GM10847 (cell line): Measurements from ENCODE around the gene CAMKK1.

Experiments
- POLR2A ChIP-seq: IDR thresholded peaks from 2 replicates; pipeline ENCODE4 v1.6.1; 2011; ENCODE audit not compliant: insufficient read length; ENCODE audit errors: extremely low read depth

The CAMKK1 gene

GRCh38 chr17:3910420-3911270 lies 17.8 kb upstream of the CAMKK1 start:
- TF ChIP-seq POLR2A: no peak

DNA sequence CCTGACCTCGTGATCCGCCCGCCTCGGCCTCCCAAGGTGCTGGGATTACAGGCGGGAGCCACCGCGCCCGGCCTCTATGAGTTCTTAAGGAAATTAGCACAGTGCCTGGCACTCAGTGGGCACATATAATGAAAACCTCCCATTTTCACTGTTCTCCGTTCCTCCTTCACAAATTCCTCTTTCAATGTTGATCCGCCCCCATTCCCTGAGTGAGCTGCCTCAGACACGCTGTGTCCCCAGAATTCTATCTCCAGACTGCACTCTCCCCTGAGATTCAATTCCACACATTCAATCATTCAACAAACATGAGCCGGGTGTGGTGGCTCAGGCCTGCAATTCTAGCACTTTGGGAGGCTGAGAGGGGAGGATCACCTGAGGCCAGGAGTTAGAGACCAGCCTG lies 16.4 kb upstream of the CAMKK1 start:
- no peak for TF ChIP-seq POLR2A

DNA sequence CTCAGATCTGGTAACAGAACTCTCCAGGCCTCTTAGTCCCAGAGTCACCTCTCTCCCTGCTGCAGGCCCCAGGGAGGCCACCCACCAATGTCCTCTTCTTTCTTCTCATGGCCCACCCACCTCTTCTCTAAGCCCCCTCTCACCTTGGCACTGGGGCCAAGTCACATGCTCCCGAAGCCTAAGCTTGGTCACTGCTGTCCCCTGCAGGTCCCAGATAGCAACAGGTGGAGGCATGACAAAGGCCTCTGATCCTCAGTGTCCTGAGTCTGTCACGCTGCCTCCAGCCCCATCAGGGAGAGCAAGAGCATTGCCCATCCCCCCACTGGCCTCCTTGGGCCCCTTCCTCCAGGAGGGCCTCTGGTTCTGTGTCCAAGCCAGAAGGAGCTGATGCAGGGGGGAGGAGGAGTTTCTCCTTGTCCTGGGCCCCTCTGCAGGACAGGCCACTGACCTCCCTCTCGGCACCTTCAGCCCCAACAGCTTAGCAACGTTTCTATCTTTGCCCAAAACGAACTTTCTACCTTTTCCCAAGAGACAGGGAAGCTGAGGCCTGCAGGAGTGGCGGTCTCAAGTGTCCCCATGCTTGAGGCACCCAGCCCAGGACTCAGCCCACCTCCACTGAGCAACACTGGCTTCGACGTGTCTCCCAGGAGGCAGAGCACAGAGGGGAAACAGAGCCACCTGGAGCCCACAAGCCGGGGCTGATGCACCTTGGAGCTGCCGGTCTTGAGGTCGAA lies 14.8 kb upstream of the CAMKK1 start:
- TF ChIP-seq POLR2A: no peak

- TF ChIP-seq POLR2A: no peak
Observed at GRCh38 chr17:3906881-3907280, 14.0 kb upstream of the CAMKK1 start.

DNA sequence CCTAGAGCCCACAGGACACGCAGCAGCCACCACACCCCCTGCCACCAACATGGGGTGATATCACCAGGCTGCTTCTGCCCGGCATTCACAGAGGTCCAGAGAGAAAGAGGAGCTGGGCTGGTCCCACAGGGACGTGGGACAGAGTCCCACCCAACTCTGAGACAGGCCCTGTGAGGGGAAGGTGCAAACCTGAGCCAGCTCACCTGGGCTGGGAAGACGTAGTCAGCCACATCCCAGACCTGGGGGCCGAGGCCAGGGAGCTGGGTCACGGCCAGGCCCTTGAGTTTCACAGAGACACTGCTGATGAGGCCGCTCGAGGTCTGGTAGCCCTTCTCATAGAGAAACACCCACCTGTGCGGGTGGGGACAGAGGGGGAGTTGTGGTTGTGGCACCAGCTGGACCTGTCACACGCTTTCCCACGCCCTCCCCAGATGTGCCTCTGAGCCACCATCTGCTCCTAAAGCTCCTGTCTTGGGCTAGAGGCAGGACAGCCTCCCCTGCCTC lies 12.2 kb upstream of the CAMKK1 start:
- TF ChIP-seq POLR2A: no peak

DNA sequence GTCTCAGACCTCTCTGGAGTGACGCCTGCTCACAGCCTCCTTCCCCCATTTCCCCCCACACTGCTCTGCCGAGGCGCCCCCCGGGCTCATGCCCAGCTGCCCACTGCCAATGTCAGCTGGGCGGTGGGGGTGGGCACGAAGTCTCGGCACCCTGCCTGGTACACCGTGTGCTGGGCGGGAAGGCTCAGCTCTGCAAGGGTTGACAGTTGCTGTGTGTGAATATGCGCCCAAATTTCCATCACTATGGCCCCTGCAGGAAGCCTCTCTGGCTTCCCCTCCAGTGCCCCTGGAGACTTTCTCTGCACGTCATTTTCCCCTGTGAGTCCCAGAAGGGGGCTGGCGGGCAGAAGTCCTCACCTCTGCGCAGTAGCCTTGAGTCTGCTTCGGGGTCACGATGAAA lies 11.6 kb upstream of the CAMKK1 start:
- TF ChIP-seq POLR2A: no peak

- no peak for TF ChIP-seq POLR2A
Observed at GRCh38 chr17:3903881-3904290, 11.0 kb upstream of the CAMKK1 start.

DNA sequence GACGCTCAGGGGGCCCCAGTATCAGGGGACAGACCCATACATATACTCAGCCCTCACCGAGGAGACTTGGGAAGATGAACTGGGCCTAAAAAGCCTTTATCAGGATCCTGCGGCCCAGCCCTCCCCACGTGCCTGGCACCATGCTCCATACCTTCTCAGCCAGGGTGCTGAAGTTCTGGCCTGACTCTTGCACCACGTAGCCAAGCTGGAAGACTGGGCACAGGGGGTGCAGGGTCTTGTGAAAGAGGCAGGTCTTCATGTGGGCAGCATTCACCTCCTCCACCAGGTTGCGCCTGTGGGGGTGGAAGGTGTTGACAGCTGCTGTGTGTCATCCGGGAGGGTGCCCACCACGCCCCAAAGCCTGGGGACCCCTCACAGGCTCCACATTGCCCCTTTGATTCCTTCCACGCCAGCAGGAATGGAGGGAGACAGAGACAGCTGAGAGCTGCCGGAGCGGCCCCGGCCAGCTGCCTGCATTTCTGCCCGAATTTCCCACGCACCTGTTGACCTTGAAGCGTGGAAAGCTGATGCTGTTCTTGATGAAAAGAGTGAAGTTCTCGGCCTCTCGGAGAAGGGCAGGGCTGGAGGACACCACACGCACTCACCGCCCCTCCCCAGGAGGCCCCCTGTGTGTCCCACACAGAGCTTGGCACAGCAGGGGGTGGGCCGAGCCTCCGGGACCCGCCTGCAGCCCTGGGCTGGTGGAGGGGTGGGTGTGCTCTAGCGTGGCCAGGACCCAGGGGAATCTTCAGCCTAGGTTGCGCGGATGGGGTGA lies 10.4 kb upstream of the CAMKK1 start:
- TF ChIP-seq POLR2A: no peak

DNA sequence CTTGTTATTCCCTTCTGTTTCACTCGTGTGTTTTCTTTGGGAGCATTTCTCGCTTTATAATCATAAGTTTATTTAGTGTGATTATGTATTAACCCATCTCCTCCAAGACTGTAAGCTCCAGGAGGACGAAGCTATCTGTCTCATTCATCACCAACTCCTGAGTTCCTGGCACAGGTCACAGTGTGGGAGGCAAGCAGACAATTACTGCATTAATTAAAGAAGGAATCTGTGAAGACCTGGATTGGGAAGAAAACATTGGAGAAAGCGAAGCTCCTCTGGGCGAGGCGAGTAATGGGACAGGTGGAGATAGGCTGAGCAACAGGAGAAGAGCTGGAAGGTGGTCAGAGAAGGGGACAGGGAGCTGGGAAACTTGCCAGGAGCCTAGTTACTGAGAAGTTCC lies 7.8 kb upstream of the CAMKK1 start:
- no peak for TF ChIP-seq POLR2A

- TF ChIP-seq POLR2A: no peak
Observed at GRCh38 chr17:3897731-3898130, 4.9 kb upstream of the CAMKK1 start.

DNA sequence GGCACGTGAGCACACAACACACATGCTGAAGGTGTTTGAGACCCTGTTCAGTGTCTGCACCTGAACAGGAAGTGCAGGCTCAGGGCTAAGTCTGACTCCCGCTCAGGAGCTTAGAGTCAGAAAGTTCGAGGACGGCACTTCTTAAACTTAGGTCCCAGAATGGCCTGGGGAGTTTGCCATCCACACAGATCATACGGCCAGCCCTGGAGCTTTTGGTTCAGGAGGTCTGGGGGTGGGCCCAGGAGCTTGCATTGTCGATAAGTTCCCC lies 4.0 kb upstream of the CAMKK1 start:
- no peak for TF ChIP-seq POLR2A

DNA sequence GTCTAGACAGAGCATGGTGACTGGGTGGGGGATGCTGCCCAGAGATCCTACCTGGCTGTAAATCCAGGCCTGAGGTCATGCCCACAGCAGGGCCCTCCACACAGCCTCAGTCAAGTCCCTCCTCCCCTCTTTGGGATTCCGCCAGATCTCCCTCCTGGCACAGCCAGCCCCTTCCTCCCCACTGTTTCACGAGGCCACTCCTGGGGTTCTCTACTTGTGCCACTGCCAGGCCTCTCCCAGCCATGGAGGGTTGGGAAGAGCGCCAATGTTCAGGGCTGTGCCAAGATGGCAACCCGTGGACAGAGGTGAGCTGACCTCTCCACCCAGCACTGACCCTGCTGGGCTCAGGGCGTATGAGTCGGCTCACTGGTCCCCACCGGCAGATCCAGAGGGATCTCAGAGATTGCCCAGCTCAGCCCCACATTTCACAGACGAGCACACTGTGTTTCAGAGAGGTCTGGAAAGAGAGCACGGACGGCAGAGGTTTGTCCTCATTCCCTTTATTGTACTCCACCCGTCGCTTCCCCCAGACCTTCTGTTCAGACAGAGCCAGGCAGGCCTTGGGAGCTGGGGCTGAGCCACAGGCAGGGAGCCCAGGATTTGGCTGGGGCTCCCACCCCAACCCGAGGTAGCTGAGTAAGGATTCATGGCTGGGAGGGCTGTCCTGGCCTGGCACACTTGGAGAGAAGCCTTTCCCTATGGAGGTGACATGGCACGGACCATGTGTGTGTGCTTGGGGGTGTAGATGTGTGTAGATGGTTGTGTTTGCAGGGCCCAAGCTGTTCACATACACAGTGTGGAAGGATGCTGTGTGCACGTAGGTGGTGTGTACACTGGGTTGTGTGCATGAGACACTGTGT lies 3.5 kb upstream of the CAMKK1 start:
- TF ChIP-seq POLR2A: no peak

DNA sequence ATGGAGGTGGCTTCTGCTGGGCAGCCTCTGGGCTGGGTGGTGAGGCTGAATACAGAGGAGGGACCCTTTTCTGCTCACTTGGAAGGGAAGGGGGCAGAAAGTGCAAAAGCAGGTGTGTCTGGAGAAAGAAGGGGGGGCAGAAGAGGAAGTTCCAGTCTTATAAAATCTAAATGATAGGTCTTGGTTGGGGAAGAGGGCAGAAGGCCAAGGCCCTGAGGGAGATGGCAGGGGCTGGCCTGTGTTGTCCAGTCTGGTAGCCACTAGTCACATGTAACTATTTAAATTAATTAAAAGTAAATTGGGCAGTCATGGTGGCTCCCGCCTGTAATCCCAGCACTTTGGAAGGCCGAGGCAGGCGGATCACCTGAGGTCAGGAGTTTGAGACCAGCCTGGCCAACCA lies 2.5 kb upstream of the CAMKK1 start:
- TF ChIP-seq POLR2A: no peak

- no peak for TF ChIP-seq POLR2A
Observed at GRCh38 chr17:3894911-3895343, 2.1 kb upstream of the CAMKK1 start.

DNA sequence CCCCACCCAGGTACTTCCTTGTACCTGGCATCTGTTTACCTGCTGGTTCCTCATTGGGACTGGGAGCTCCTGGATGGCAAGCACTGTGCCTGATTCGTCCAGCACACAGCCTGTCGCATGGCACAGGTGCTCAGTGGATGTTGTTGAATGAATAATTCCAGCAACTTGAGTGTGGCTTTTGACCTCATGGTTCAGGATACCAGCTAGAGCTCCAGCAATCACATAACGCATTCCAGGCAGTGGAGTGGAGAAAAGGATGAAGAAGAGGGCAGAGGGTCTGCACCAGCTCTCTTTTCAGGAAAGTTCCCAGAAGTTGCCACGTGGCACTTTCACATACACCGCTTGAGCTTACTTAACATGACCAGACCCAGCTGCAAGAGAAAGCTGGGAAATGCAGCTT lies 1.3 kb upstream of the CAMKK1 start:
- no peak for TF ChIP-seq POLR2A
